Fibroblast of villous mesenchyme (primary cell): Measurements from ENCODE around the gene CDK3. TPM values are rescaled to one million over a fixed set of nuclear protein-coding genes. Genes with fewer than 3 reads are reported as not detected.
"Not testable (repeated sequence)": the region's sequence is repeated elsewhere in the genome, so short reads cannot be mapped to it uniquely, and the experiment has no call there.

Source experiments
- DNase-seq: peaks from one replicate; pipeline ENCODE4 v3.0.0-alpha.2; 2010; ENCODE audit warnings: low read depth
- H3K4me3 ChIP-seq: 2 replicates; pipeline ENCODE4 v1.5.1; 2011; ENCODE audit warnings: low read depth, mild to moderate bottlenecking, low read length
- total RNA-seq: library from RNA; depleted of rRNA; stranded (reverse); fragments of >200 nt; gene quantifications from 2 replicates; pipeline ENCODE4 v1.2.3, GENCODE V29; 2012
- TF ChIP-seq, protein P1 (sequence below): IDR thresholded peaks from 2 replicates; pipeline ENCODE4 v1.5.1; 2012; ENCODE audit warnings: low read depth, mild to moderate bottlenecking, low read length; ENCODE audit not compliant: insufficient read depth

The CDK3 gene
- total RNA-seq, 1 donor: 2.2 TPM

DNA sequence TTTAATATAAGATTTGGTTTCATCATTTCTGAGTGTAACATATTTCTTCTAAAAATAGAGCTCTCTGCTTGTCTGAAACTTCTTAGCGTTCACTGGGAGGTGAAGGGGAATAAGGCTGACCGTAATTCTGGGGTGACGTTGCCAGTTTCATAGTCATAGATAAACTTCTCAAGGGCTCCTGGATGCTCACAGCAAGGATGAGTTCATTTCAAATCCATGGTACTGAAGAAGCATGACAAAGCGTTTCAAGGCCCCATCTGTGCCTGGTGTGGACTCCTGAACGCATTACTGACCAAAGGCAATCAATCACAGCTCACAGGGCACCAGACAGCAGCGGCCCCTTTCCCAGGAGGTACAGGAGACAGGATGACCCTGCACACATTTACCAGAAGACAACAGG lies 38.5 kb downstream of the CDK3 start:
- TF ChIP-seq, protein P1, sequence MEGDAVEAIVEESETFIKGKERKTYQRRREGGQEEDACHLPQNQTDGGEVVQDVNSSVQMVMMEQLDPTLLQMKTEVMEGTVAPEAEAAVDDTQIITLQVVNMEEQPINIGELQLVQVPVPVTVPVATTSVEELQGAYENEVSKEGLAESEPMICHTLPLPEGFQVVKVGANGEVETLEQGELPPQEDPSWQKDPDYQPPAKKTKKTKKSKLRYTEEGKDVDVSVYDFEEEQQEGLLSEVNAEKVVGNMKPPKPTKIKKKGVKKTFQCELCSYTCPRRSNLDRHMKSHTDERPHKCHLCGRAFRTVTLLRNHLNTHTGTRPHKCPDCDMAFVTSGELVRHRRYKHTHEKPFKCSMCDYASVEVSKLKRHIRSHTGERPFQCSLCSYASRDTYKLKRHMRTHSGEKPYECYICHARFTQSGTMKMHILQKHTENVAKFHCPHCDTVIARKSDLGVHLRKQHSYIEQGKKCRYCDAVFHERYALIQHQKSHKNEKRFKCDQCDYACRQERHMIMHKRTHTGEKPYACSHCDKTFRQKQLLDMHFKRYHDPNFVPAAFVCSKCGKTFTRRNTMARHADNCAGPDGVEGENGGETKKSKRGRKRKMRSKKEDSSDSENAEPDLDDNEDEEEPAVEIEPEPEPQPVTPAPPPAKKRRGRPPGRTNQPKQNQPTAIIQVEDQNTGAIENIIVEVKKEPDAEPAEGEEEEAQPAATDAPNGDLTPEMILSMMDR: no peak
- H3K4me3 ChIP-seq: no peak overlapping the region
- no peak for DNase-seq

DNA sequence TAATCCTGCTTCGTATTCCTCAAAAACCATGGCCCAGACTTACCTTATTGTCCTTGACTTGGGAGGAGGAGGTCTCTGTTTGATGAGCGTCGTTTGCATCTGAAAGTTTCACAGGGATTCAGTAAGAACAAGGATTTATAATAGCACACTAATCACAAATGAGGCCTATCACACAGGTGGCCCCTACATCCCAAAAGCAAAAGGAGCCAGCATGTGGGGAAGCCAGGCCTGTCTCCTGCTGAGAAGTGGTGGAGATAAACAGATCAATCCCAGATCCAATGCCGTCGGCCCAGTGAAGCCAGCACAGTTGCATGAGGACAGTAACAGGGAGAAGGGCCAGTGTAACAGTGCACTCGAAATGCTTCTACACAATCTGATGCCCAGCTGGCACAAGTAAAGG lies 39.7 kb downstream of the CDK3 start:
- TF ChIP-seq, protein P1: no peak
- DNase-seq: no peak
- H3K4me3 ChIP-seq: no peak overlapping the region

DNA sequence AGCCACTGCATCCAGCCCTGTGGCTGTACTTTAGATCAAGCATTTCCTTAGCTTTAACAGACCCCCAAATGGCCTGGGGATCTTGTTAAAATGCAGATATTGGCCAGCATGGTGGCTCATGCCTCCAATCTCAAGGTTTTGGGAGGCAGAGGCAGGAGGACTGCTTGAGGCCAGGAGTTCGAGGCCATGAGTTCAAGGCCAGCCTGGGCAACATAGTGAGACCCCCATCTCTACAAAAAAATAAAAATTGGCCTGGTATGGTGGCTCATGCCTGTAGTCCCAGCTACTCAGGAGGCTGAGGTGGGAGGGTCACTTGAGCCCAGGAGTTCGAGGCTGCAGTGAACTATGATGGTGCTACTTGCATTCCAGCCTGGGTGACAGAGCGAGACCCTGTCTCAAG lies 42.2 kb downstream of the CDK3 start:
- DNase-seq, H3K4me3 ChIP-seq: not testable (repeated sequence)

DNA sequence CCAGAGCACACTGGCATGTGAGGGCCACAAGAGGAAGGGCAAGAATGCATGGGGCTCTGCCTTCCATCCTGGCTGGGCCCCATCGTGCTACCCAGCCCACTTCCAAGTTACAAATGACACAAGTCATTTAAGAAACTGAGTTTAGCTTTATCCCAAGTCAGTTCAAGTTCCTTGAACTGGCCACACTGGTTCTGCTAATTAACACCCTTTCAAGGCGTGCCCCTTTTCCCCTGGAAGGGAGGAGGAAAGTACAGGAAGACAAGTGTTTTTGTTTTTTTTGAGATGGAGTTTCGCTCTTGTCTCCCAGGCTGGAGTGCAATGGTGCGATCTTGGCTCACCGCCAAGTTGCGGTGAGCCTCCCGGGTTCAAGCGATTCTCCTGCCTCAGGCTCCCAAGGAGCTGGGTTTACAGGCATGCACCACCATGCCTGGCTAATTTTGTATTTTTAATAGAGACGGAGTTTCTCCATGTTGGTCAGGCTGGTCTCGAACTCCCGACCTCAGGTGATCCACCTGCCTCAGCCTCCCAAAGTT lies 43.9 kb downstream of the CDK3 start:
- DNase-seq, H3K4me3 ChIP-seq: not testable (repeated sequence)

DNA sequence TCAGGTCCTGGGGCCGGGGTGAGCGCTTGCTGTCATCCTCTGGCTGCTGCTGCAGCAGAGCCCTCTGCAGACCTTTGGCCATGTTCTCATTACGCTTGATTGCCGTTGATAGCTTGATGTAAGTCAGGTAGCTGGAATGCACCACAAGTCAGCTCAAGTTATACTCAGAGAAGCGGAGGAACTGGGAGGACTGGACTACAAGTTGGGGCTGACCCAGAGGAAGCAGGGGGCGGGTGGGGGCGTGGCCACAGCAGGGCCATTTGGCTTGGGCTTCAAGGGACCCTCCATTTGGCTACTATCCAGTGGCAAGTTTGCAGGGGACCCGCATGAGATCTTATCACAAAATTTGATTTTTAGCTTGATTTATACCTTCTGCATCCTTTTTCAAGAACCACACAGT lies 45.4 kb downstream of the CDK3 start:
- TF ChIP-seq, protein P1: no peak
- DNase-seq: no peak
- no peak overlapping the region for H3K4me3 ChIP-seq

DNA sequence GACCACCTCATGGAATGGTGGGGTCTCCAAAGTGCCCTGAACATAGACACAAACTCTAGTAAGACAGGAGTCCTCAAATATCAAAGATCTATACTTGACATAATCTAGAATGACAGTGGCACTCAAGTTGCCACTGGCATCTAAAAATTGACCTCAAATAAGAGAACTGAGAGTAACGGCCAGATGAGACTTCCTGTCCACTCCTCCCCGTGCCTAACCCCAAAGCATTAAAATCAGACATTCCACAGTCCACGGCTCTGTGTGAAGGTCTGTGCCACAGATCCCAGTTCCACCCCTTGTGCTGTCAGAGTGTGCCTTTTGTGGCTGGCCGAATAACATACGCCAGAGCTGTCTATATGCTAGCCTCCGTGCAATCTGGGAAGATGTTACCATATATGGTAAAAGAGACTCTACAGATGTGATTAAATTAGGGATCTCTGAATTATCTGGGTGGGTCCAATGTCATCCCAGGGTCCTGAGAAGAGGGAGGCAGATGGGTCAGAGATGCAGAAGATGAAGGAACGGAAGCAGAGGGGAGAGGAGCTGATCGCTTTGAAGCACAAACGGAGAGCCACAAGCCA lies 47.5 kb downstream of the CDK3 start:
- no peak overlapping the region for H3K4me3 ChIP-seq
- no peak for DNase-seq
- TF ChIP-seq, protein P1: no peak

DNA sequence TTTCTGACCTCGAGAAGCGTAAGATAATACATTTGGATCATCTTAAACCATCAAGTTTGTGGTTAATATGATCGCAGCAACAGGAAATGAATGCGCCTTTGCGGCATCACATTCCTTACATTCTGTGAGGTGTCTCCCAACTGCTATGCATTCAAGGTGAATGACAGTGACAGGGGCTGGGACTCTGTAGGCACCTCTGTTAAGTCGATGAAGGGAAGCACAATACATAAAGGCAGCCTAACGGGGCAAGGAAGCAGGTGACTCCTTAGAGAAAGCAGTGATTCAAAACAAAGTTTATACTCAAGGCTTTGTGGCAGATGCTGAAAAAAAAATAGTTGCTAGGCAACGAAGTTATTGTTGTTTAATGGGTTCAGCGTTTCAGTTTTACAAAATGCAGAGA lies 48.1 kb downstream of the CDK3 start:
- TF ChIP-seq, protein P1: no peak
- DNase-seq: peak; percentile 14
- H3K4me3 ChIP-seq: no peak overlapping the region

DNA sequence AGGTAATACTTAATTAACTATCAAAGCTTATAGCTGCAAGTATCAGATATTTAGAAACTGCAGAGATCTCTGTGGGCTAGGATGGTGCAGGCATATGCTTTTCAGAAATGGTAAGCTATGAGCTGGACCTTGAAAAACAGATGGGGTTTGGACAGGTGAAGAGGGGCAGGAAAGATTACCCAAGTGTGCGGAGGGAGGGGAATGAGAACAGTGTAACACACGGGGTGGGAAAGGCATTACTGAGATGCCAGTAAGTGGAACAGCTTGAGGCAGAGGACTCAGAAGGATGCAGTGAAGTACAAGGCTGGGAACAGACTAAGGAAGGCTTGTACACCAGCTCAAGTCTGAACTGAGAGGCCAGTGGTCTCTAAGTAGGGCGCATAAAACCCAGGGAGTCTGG lies 48.6 kb downstream of the CDK3 start:
- TF ChIP-seq, protein P1: no peak
- no peak for DNase-seq
- H3K4me3 ChIP-seq: no peak overlapping the region
